Islet precursor cell (in vitro differentiated cells): ENCODE data around the gene MS4A13.
"Not testable (repeated sequence)": the region's sequence is repeated elsewhere in the genome, so short reads cannot be mapped to it uniquely, and the experiment has no call there.

ENCODE experiments used
- DNase-seq: peaks from one replicate; pipeline ENCODE4 v3.0.0-alpha.2; 2018

The MS4A13 gene, protein sequence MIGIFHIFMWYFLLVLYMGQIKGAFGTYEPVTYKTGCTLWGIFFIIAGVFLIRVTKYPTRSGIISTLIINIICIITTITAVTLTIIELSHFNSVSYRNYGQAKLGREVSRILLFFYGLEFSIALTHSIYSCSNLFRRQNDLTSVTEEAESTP

GRCh38 chr11:60515144-60515855 is at the start of gene MS4A13:
MS4A13 (plus strand) TSS chr11:60515392; CDS start chr11:60518084, 2,692 bp downstream.
- DNase-seq = no peak

DNA sequence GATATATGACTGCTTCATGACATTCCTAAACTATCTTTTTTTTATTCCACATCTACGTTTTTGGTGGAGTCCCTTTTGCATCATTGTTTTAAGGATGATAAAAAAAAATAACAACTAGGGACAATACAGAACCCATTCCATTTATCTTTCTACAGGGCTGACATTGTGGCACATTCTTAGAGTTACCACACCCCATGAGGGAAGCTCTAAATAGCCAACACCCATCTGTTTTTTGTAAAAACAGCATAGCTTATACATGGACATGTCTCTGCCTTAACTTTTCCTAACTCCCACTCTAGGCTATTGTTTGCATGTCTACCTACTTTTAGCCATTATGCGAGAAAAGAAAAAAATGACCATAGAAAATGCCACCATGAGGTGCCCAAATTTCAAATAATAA is 46.4 kb upstream of the MS4A13 start:
- no peak for DNase-seq

DNA sequence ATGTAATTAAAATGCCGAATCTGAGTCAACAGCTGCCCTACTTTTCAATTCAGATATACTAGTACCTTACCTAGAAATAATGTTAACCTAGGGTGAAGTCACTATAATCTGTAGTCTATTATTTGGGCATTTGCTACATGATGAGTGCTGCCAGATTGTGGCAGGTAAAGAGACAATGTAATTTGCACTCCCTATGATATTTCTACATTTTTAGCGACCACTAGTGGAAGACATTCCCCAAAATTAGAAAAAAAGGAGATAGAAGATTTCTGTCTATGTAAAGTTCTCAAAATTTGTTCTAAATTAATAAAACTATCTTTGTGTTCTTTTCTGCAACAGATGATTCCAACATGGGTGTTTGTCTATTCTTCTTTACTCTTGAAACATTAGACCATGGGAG is 45.5 kb upstream of the MS4A13 start:
- no peak for DNase-seq

DNA sequence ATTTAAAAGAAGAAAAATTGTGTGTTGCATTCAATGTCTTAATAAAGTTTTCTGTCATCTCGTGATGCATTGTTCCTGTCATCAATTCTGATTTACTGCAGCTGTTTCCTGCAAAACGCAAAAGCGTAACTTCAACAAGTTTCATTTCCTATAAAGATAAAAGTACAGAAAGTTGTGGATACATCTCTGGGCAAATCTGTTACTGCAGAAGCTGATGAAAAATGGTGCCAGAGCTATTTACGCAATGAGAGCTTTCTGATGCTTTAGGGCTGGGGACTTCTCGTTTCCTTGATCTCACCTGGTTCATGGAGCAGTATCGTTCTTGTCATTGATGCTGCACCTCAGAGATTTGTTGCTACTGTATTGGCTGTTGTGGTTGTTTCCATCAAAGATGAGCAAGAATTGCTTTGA is 38.2 kb upstream of the MS4A13 start:
- no peak for DNase-seq

DNA sequence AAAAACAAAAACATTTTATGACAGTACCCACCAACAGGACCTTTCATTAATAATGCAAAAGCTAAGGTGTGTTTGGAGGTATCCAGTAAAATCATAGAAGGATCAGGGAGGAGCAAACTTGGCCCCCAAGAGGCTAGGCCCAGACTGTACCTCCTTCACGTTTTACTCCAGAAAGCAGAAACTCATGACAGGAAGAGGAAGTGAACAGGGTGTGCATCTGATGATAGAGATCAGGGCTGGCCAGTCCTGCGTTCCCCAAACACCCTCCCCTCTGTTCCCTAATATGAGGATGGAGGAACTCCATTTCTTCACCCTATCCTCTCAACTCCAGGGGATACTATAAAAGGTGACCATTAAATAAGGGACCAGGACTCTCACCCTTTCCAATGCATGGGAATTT is 32.8 kb upstream of the MS4A13 start:
- DNase-seq = no peak

- peak; percentile 78 for DNase-seq
Observed at GRCh38 chr11:60485987-60486386, 29.2 kb upstream of the MS4A13 start.

DNA sequence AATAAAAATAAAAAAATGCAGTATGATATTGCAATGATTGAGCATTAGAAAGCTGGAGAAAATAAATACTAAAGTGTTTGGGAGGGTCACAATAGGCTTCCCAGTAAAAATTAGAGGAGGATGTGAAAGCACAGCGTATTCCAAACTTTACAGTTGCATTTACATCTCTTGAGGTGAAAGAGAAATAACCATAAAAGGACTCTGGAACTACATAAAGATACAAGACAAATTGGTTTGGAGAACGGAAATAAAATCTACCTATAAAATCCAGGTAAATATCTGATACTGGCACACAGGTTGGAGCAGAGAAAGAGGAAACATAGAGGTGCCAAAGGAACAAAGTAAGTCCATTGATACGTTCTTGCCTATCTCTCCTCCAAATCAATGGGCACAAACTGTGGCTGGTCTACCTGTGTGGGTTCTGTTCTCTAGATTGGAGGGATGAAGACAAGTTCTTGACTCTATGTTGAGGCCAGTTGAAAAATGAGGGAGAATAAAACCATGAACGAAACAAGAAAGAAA is 22.6 kb upstream of the MS4A13 start, which contains the start of gene MS4A12:
MS4A12 (plus strand) TSS at position 291 of the 522 bp plus-strand sequence. CDS start 4,541 bp downstream, outside the sequence.
- no peak for DNase-seq

DNA sequence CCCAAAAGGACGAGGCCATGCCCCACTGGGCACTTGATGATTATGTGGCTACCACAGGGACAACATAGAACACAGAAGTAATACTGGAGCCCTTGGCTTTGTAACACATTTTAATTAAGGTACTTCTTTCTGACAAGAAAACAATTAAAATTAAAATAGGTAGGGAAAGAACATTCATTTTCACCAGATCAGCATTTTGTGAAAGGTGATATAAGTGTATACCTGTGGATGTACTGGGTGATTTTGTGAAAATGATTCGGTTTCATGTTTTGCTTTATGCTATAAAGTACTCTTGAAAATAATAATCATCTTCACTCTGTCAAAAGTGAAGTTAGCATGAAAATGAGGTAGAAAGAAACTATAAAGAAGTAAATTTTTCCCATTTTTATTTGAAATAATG is 21.7 kb upstream of the MS4A13 start:
- DNase-seq = no peak

GRCh38 chr11:60498399-60498798 is 16.8 kb upstream of the MS4A13 start:
- no peak for DNase-seq

DNA sequence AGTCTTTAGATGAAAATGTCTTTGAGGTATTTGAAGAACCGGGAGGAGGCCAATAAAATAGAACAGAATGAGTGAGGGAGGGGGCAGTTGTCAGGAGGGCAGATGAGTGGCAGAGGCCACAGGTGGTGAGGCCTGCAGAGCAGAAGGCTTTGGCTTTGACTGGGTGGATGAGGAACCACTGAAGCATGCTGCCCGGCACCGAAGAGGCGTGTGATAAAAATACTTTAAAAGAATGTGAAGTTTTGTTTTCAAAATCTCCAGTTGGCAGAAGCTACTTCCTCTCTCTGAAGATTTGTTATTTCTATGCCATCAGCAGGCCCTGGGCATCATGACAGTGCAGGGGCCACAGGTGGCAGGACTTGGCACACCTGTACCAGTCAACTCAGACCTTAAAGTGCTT is 16.3 kb upstream of the MS4A13 start:
- no peak for DNase-seq

DNA sequence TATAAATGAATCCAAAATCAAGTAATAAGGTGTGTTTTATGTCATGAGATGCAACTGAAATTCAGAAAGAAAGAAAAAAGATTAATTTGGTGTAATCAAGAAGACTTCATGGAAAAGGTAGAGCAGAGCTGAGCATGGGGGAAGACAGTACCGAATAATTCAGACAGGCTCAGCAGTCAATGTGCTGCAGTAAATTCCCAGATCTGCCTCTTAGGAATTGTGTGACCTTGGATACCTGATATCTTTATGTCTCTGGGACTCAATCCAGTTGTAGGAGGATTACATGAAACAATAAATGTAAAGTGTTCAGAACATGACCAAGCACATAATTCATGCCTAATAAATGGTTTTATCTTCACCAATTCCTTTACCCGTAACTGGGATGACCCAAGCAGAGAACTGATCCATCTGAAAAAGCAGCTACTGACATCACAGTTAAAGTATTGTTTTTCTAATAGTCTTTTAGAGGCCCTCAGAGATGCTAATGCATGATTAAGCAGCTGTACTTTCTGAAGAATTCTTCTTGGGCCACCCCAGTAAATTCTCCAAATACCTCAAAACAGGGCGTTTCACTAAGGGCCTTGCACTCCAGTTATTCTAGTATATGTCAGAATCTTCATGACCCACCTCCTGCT is 14.8 kb upstream of the MS4A13 start:
- DNase-seq = no peak

GRCh38 chr11:60502221-60502775 is 12.9 kb upstream of the MS4A13 start:
- DNase-seq = no peak

GRCh38 chr11:60504219-60504905 is 10.8 kb upstream of the MS4A13 start:
- DNase-seq = no peak

GRCh38 chr11:60509609-60510008 is 5.6 kb upstream of the MS4A13 start:
- DNase-seq = not testable (repeated sequence)

DNA sequence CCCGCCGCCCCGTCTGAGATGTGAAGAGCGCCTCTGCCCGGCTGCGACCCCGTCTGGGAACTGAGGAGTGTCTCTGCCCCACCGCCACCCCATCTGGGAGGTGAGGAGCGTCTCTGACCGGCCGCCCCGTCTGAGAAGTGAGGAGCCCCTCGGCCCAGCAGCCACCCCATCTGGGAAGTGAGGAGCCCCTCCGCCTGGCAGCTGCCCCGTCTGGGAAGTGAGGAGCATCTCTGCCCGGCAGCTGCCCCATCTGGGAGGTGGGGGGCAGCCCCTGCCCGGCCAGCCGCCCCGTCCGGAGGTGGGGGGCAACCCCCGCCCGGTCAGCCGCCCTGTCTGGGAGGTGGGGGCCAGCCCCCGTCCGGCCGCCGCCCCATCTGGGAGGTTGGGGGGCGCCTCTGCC is 5.0 kb upstream of the MS4A13 start:
- not testable (repeated sequence) for DNase-seq

DNA sequence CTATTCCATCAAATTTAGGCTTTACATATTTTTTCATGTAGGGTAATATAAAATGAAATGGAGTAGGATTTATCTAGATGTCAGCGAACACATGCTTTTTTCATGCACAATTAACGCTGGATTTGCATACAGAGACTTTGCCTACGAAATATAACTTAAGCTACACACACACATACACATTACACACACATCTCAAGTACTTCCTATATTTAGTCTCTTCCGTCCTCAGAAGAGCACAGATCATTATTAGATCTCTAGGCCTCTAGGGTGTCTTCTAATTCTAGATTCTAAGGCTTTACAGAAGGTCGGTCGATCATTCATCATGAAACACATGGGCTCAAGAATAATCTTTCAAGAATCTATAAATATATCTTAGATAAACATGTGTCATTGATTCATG is 3.8 kb upstream of the MS4A13 start:
- DNase-seq = no peak

GRCh38 chr11:60512651-60513225 is 2.5 kb upstream of the MS4A13 start:
- no peak for DNase-seq

DNA sequence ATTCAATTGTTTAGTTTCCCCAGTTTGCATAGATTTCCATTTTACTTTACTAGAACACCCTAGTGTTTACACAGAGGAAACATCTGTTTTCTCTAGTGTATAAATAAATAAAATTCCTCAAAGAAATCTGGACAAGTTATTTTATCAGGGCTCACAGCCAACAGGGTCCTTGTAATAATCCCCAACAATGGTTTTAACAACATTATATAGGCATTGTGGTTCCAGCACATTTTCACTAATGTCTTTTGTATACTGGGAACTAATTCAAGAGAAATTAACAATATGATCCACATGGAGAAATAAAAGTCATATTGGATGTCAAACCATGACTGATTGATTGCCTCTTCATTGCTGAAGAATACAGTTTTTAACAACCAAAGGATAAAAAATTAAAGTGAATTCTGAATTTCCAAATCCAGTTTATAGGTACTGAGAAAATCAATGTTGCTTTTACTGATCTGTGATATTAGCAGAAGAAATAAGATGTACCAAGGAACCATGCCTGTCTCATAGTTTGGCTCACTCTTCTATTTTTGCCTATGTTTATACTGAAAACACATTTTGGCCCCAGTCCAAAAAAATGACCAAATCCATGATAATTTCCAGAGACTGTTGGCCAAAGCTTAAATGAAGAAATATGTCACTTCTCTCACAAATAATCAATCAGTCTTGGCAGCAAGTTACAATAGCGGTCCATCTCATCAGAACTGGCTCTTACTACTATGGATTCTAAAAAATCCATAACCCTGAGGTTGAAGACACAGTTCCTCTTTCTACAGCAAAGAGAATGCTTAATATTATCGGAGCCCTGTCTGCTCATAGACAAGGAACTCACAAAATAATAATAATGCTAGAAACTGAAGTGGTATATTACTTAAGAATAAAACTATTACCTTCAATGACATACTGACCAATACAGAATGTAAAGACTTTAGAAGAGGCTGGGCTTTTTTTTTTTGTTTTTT is 1.4 kb upstream of the MS4A13 start:
- no peak for DNase-seq

GRCh38 chr11:60528465-60528864 is 13.3 kb downstream of the MS4A13 start:
- no peak for DNase-seq

GRCh38 chr11:60528934-60529333 is 13.7 kb downstream of the MS4A13 start:
- DNase-seq = no peak

DNA sequence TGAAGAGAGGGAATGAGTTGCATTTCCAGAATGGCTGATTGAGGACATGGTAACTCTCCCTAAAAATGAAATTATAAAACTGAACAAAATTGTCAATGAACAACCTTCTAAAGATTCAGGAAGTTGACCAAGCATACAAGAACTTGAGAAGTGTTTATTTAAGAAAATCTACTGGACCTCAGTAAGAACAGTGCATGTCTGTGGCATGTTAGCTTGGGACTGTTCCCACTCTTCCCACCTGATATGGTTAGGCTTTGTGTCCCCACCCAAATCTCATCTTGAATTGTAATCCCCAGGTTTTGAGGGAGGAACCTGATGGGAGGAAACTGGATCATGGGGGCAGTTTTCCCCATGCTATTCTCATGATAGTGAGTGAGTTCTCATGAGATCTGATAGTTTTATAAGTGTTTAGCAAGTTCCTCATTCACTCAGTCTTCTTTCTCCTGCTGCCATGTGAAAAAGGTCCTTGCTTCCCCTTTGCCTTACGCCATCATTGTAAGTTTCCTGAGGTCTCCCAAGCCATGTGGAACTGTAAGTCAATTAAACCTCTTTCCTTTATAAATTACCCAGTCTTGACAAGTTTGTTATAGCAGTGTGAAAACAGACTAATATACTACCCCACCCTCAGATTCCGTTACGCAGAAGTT is 15.4 kb downstream of the MS4A13 start:
- DNase-seq = no peak
